ENCODE measurements around the gene OR2Y1.
A peak's percentile ranks its signal among the peaks of the same experiment; 100 is the strongest.
"Not testable (repeated sequence)": the region's sequence is repeated elsewhere in the genome, so short reads cannot be mapped to it uniquely, and the experiment has no call there.

The OR2Y1 gene

DNA sequence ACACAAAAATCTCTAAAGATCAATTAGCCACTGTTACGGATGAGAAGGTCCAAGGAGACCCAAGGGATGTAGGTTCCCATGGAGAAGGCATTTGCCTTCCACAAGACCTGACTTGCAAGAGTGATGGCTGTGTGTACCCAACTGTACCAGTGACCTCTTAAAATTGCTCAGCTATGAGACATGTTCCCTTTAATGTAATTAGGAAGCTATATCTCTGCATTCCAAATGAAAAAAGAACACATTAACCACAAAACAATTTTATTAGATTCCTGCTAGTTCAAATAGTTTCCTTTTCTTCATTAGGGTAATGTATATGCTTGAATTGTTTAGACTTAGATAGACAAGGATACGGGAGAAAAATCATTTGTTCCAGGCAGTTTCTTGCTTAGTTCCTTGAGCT is 3.3 kb downstream of the OR2Y1 start:
- DNase-seq, result no peak

DNA sequence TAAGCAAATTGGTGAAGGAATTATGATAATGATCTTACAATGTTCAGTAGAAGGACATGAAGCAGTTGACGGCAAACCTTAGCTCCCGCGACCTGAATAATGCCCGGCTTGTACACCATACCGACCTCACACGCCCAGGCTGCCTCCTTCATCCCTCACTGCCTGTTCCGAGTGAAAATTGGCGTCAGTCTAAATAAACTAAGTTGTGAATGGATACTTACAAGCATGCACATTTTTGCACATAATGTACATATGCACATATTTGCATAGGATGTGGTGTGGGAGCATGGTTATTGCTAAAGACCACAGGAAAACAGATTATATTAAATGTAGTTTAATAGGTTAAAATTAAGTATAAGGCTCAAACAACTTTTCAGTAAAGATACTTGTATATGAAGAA is 14.9 kb downstream of the OR2Y1 start:
- no peak for DNase-seq

DNA sequence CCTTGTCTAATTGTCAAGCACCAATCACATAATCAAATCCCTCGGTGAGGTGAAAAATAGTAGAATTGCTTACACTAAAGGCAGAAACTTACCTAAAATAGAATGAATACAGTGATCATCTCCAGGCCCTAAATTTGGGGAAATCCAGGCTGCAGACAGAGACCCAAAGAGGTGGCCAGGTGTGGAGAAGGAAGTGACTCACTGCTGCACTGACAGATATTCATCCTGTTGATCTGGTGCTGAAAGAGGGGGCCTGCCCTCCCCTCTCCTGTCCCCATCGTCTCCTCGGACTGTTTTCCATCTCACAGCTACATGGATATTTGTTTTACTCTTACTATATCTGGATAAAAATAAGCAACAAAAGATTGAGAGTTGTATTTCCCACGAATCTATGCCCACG is 15.9 kb downstream of the OR2Y1 start:
- DNase-seq, result no peak

DNA sequence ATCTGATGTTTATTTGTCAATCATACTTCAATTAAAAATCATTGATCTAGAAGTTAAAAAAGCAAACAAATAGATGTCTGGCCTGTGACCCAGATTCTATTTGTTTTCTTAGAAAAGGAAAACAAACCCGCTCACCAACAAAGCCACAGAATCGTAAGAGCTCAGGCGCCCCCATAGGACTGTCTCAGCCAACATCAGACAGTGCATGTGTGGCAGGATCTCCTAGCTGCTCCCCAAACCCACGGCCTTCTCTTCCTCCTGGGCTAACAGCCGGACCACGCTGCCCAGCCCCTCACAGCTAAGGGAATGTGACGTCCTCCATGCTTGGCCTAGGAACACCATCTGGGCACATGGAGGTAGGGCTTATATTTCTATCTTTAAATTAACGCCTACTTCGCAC is 19.4 kb downstream of the OR2Y1 start:
- DNase-seq, result no peak

DNA sequence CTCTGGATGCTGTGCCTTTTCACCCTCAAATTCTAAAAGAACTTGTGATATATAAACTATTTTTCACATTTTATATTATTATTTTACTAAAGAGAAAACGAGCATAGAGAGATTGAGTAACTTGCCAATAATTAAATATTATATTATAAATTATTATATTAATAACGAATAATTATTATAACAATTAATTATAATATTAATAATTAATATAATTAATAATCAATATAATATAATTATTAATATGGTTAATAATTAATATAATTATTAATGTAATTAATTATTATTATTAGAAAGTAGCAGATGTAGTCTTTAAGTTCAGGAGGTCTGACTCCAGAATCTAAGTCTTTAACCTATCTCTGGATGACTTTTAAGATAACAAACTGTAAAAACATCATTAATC is 20.1 kb downstream of the OR2Y1 start:
- DNase-seq, result no peak

DNA sequence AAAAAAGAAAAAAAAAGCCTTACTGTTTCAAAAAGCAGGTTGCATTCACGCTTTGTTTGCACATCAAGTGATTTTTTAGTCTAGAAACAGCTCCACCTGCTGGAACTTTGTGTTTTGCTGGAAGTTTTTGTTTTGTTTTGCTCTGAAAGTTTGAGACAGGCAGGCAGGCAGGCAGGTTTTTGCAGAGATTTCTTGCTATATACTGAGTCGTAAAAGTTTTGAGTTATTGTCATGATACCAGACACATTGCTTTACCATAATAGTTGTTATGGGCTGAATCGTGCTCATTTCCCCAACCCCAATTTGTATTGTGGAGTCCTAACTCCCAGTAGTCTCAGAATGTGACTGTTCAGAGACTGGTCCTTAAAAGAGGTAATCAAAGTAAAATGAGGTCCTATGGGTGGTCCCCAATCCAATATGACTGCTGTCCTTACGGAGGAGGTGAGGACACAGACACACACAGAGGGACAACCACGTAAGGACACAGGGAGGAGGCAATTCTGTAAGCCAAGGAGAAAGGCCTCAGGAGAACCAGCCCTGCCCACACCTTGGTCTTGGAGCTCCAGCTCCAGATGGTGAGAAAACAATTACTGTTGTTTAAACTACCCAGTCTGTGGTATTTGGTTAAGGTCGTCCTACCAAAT is 20.9 kb downstream of the OR2Y1 start:
- peak; percentile 15 to 31 (median 22) for DNase-seq

DNA sequence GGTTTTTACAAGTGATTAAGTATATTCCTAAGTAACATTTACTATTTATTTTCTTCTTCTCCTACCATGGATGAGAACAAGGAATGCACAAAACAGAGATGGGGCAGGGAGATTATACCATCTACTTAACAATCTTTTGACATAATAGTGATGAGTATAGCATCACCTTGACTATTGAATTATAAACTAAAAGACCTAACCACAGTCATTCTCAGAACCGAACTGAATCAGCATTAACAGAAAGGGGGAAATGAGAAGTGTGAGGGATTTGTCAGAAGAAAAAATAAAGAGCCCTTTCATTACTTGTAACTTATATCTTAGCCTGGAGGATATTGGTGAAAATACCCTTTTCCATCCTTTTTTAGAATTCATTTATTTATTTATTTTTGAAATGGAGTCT is 21.9 kb downstream of the OR2Y1 start:
- no peak for DNase-seq

DNA sequence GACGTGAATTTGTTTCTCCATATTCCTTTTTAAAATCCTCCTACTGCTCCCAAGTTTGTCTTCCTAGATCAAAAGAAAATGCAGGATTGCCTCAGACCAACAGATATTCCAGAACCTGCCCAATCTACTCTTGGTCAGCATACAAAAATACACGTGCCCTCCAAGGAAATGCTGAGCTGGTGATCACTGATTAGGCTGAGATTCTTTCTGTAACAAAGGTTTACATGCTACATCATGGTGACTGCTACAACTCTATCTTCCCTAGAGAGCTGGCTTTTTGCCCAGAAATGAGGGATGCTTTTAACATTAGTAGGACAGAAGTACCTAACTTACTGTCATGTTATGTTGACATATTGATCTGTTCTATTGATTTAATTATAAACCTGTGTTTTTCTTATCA is 35.5 kb downstream of the OR2Y1 start:
- no peak for DNase-seq

DNA sequence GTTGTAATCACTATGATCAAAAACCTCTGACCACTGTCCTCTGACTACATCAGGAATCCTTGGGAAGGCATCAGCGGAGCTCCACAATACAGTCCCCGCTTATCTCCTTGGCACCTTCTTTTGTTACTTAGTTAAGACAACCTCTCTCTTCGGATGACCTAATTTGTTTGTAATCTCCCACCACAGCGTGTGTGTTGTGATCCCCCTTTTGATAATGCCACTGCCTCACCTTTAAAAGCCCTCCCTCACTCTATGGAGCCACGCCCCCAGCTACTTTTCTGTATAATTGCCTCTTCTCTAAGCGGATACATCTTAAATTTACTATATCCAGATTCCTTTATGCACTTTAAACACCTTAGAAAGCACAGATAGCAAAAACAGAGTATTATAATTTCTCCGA is 35.9 kb downstream of the OR2Y1 start:
- DNase-seq, result no peak

DNA sequence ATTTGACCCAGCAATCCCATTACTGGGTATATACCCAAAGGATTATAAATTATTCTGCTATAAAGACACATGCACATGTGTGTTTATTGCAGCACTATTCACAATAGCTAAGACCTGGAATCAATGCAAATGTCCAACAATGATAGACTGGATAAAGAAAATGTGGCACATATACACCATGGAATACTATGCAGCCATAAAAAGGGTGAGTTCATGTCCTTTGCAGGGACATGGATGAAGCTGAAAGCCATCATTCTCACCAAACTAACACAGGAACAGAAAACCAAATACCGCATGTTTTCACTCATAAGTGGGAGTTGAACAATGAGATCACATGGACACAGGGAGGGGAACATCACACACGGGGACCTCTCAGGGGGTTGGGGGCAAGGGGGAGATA is 36.5 kb downstream of the OR2Y1 start:
- DNase-seq, result not testable (repeated sequence)

DNA sequence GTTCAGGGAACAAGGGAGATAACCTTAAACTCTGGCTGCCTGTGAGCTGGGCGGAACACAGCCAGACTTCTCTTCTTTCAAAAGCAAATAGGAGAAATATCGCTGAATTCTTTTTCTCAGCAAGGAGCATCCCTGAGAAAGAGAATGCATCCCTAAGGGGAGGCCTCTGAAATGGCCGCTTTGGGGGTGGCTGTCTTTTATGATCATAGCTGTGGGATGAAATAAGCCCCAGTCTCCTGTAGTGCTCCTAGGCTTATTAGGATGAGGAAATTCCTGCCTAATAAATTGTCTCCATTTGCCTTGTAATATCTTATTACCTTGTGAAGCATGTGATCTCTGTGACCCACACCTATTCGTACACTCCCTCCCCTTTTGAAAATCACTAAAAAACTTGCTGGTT is 39.4 kb downstream of the OR2Y1 start:
- DNase-seq, result not testable (repeated sequence)

DNA sequence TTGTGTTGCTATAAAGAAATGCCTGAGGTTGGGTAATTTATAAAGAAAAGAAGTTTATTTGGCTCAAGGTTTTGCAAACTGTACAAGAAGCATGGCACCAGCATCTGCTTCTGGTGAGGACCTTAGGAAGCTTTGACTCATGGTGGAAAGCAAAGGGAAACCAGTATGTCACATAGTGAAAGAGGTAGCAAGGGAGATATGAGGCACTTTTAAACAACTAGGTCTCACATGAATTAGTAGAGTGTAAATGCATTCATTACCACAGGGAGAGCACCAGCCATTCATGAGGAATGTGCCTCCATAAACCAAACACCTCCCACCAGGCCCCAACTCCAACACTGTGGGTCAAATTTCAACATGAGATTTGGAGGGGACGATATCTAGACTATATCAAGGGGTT is 40.8 kb downstream of the OR2Y1 start:
- no peak for DNase-seq

DNA sequence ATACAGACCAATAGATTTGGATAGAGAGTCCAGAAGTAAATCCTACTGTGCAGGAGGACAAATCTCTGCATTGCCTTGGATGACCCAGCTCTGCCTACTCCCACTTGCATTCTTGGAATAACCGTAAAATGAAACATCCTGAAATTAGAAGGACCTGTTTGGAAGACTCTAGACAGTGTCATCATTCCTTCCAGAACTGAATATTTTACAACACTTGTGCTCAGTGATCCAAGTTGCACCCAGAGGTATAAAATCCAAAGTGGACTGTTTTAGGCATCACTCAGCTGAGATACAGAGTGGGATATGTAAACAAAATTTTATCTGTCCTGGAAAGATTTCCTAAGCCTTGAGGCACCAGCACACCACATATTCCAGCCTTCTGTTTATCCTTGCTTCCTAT is 43.7 kb downstream of the OR2Y1 start:
- no peak for DNase-seq

DNA sequence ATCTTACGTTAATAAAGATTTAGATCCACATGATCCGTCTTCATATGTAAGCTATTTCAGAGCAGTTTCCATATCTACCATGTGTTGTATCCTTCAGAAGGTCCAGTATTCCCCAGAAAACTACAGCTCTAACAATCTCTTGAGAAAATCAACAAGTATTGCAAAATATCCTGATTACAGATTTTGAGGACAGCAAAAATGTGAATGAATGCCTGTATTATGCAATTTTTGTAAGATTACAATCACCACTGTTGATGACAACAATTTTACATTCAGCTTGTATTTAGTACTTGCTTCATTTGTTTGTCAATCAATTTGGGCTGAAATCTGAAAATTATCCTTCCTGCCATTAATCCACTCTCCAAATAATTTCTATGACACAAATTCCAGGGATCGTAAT is 47.4 kb downstream of the OR2Y1 start:
- no peak for DNase-seq

DNA sequence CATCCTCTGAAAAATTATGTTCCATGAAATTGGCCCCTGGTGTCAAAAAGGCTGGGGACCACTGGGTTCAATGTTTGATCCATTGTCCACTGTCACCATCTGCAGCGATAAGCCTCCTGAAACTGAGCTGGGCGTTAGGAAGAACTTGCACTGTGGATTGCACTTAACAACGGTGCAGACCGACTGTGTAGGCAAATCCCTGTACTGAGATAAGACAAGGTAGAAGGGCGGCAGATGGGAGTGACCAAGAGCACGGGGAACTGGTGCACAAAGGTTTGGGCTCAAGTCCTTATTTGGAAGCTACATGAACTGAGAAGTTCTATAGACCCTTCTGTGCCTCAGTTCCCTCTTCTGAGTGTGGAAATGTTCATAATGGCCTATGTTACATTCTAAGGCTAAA is 48.8 kb downstream of the OR2Y1 start:
- no peak for DNase-seq

DNA sequence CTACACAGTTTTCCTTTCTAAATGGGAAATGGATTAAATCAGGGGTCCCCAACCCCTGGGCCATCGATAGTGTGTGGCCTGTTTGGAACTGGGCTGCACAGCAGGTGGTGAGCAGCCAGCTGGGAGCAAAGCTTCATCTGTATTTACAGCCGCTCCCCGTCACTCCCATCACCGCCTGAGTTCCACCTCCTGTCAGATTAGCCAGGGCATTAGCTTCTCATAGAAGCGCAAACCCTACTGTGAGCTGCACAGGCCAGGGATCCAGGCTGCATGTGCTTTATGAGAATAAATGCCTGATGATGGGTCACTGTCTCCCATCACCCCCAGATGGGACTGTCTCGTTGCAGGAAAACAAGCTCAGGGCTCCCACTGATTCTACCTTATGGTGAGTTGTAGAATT is 49.3 kb downstream of the OR2Y1 start:
- no peak for DNase-seq

DNA sequence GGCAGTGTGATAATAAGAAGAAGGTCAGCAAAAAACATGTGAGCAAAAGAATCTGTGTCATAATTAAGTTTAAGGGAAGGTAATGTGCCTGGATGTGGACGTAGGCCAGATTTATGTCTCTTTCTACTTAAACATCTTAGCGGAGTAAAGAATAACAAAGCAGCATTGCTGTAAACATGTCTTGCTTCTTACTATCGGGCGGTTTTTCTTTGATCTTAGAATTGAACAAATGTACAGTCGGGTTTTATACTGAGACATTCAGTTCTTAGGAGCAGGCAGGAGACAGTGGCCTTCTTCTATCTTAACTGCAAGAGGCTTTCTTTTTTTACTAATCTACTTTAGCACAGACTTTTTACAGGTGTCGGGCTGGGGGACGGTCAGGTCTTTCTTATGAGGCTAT is 50.1 kb downstream of the OR2Y1 start:
- DNase-seq, result no peak
